HG03039 (cell line): ENCODE data around the gene PTGES3L.
"Not testable (repeated sequence)": the region's sequence is repeated elsewhere in the genome, so short reads cannot be mapped to it uniquely, and the experiment has no call there.

ENCODE experiments used
- ATAC-seq: cut with Tn5 transposase; IDR thresholded peaks from one replicate; pipeline ENCODE4 v1.9.1; 2021; ENCODE audit warnings: mild to moderate bottlenecking, moderate library complexity; ENCODE audit not compliant: unreplicated experiment

Gene PTGES3L

GRCh38 chr17:43014649-43015542, 35.0 kb upstream of the PTGES3L start:
- ATAC-seq: no peak

- ATAC-seq: no peak
Measured at GRCh38 chr17:43014020-43014648, 34.3 kb upstream of the PTGES3L start.

- no peak for ATAC-seq
Measured at GRCh38 chr17:43013296-43013695, 33.4 kb upstream of the PTGES3L start.

- ATAC-seq: no peak
Measured at GRCh38 chr17:43011728-43012472, 32.0 kb upstream of the PTGES3L start.

GRCh38 chr17:43010667-43011308, 30.9 kb upstream of the PTGES3L start:
- ATAC-seq: no peak

- ATAC-seq: peak; percentile 82
Measured at GRCh38 chr17:43006639-43007551, 27.0 kb upstream of the PTGES3L start, which contains the start of gene IFI35. TSS of gene IFI35 (plus strand) at chr17:43006784. CDS start at chr17:43006948, 164 bp downstream.

- ATAC-seq: no peak
Measured at GRCh38 chr17:43003542-43004172, 23.8 kb upstream of the PTGES3L start.

- ATAC-seq: not testable (repeated sequence)
Measured at GRCh38 chr17:43000894-43001293, 21.0 kb upstream of the PTGES3L start.

GRCh38 chr17:42999003-42999525, 19.2 kb upstream of the PTGES3L start:
- ATAC-seq: no peak

GRCh38 chr17:42997984-42998938, 18.4 kb upstream of the PTGES3L start, which contains the start of gene RPL27:
TSS of gene RPL27 (plus strand) at chr17:42998419. CDS start at chr17:42998751, 332 bp downstream.
- ATAC-seq: peak; percentile 87

- ATAC-seq: no peak
Measured at GRCh38 chr17:42997390-42997983, 17.6 kb upstream of the PTGES3L start.

GRCh38 chr17:42993913-42994312, 14.0 kb upstream of the PTGES3L start:
- not testable (repeated sequence) for ATAC-seq

GRCh38 chr17:42992872-42993271, 13.0 kb upstream of the PTGES3L start:
- ATAC-seq: no peak

- ATAC-seq: no peak
Measured at GRCh38 chr17:42991471-42991870, 11.6 kb upstream of the PTGES3L start.

- ATAC-seq: no peak
Measured at GRCh38 chr17:42989726-42990652, 10.1 kb upstream of the PTGES3L start.

- ATAC-seq: no peak
Measured at GRCh38 chr17:42989141-42989540, 9.3 kb upstream of the PTGES3L start.
